DMS153 treated with DMSO at 0.1 percent for 48 hours (cell line): ENCODE results near the gene COL23A1.

Experiments
- DNase-seq: peaks from one replicate; lab custom pipeline; 2025; ENCODE audit not compliant: unreplicated experiment; lab: John Stamatoyannopoulos, UW

The COL23A1 gene

DNA sequence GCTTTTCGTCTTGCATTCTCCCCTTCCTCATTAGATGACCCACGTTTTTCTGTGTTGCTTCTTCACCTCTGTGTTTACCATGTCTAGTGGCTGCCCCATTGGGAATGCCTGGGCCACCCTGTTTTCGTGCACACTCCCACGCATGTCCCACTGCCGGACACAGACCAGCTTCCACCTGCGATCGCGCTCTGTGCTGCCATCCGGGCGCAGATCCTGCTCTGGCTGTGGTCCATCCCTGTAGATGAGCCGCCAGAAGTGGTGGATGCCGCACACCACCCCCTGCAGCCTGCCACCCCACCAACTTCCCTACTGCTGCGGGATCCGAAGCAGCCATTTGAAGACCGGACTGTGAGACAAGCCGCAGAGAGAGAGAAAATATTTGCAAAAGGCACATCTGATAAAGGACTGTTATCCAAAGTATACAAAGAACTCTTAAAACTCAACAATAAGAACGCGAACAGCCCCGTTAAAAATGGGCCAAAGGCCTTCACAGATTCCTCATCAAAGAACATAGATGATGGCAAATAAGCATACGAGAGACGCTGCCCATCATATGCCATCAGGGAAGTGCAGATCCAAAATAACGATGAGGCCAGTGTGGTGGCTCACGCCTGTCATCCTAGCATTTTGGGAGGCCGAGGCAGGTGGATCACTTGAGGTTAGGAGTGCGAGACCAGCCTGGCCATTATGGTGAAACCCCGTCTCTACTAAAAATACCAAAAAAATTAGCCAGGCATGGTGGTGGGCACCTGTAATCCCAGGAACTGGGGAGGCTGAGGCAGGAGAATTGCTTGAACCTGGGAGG lies 163.7 kb downstream of the COL23A1 start:
- no peak for DNase-seq

DNA sequence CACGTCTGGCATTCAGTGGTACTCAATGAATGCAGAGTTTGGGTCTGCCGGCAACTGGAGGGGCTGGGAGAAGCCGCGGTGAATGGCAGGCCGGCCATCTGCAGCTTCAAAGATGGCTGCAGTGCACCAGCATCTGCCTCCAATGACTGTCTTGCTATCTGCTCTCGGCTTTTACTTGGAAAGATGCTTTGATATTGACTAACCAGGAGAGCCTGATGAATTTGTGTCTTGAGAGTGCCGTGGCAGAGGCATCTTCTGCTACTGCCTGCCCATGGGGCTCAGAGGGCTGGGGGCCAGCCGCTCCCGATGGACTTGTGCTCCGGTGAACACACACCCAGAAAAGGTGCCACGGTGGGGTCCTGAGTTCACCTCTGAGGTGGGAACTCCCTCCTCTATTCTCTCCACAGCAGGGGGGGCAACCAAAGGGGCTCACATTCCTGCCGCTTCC lies 164.5 kb downstream of the COL23A1 start:
- DNase-seq, result no peak

DNA sequence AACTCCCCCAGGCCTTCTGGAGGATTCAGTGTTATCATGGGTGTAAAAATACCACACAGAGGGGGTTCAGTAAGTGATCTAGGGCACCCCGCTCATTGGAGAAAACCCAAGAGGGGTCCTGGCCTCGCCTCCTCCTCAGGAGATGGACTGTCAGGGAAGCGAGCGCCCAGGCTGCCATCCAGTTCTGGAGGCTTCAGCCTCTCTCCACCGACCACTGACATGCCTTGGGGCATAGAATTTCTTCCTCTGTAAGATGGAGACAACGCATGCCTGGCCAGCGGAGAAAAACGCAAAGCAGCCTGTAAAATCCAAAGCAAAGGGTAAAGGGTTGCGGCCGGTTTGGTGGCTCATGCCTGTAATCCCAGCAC lies 165.4 kb downstream of the COL23A1 start:
- no peak for DNase-seq

DNA sequence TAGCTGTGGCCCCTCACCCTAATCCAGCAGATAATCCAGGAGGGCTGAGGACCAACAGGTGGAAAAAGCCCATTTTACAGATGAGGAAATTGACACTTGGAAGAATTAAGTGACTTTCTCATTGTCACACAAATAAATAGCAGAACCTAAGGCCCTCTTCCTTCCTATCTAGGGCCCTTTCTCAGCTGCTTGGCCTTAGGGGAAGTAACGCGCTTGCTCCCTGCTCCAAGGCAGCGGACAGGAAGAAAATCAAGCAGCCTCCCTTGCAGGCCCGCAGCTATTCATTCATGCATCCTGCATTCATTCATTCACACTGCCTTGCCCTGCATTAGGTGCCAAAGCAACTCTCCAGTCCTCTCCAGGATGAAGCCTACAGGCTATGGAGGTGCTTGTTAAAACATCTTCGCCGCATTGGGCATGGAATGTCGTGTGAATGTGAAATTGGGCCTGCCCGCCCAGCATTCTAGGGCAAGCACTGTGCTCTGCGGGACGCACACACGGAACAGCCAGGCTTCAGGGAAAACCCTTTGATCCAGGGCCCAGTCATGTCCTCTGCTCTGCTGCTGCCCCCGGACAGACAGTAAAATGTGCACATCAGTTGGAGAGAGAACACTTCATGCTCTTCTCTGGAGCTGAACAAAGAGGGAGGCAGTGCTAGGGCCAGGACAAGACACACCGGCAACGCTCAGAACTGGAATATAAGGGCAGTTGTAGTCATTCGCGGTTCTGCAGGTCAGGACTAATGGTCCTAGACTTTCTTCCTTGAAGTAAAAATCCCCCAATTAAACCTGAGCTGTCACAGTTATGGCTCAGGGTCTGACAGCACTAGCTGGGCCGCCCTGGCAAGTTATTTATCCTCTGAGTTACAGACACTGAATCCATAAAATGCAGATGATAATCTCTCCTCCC lies 166.0 kb downstream of the COL23A1 start:
- DNase-seq, result no peak

DNA sequence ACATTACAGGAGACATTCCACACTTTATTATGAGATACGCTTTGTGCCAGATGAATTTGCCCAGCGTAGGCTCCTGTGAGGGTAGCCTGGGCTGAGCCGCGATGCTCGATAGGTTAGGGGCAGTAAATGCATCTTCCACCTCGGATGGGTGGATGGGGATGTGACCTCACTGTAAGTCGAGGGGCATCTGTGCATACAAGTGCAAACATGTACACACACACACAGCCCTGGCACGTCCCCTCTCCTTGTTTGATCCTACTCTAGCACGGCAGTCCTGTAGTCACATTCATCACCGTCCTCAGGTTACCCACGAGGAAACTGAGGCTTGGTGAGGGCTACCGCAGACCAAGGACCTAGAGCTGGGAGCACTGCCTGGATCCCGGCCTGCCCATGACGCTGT lies 166.8 kb downstream of the COL23A1 start:
- DNase-seq, result no peak

DNA sequence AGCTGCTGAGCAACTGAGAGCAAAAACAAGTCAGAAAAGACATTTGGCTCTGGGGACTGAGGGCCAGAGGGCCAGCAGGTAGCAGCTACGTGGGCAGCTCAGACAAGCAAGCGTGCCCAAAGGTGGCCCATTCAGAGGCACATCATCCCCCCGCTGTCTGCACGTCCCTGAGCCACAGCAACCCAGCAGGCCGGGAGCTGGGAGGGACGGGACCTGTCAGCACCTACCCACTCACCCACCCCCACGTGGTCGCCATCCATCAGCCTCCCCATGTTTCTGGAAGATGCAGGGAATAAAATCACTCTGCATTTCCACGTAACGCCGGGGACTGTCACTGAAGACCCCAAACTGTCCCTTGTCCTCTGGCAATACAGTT lies 167.8 kb downstream of the COL23A1 start:
- DNase-seq, result no peak

DNA sequence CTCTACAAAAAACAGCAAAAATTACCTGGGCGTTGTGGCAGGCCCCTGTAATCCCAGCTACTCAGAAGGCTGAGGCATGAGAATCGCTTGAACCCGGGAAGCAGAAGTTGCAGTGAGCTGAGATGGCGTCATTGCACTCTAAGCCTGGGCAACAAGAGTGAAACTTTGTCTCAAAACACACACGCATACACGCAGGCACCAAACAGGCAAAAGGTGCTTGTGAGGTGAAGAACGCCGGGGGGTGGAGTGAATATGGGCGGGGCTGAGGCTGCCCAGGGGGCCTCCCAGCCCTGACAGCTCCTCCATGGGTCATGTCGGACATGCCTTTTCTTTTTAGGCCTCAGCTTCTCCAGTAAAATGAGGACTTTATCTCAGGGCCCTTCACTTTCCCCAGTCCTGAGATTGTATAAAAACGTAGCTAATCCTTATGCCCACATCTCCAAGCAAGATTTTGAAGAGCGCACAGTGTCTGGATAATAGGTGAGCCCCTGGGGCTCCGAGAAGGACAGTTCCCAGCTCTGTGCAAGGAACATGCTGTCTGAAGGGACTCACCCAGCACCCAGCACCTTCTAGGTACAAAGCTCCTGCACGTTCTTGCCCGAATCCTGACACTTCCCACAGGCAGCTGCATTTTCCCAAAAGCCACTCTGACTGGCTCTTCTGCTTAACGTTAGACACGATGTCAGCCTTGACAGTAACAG lies 168.3 kb downstream of the COL23A1 start:
- DNase-seq, result no peak

DNA sequence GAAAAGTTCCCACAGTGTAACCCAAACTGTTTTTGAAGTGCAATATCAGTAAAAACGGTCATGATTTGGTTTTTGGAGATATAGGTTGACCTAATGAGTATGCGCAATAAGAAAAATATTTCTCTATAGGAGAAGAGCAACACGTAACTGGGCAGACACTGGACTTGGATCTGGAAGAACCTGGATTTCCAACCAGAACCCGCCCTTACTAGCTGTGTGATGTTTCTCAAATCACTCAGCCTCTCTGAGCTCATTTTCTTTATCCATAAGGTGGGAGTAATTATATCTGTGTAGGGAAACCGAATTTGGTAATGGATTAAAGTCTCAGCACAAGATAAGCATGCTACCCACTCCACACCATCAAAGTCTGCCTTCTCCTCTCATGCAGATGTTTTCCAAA lies 169.1 kb downstream of the COL23A1 start:
- DNase-seq, result no peak

DNA sequence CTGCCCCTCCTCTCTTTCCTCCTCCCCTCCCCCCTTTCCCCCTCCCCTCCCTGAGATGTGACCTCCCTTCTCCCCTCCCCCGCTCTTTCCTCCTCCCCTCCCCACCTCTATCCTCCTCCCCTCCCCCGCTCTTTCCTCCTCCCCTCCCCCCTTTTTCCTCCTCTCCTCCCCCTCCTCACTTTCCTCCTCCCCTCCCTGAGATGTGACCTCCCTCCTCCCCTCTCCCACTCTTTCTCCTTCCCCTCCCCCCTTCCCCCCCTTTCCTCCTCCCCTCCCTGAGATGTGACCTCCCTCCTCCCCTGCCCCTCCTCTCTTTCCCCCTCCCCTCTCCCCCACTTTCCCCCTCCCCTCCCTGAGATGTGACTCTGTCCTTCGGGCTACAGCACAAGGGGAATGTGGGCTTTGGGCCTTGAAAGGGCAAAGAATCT lies 169.8 kb downstream of the COL23A1 start:
- DNase-seq, result no peak

DNA sequence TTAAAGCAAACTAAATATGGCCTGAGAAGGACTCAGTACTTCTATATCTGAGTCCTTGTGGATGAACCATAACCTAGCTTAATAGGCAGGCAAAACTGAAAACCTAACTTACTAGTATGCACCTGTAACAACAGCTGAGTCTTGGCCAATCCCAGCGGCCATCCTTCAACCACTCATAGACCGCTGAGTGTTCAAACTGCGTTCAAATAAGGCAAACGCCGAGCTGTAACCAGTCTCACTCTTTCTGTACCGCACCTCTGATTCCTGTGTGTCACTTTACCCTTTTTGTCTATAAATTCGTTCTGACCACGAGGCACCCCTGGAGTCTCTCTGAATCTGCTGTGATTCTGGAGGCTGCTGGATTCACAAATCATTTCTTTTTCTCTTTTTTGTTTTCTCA lies 170.5 kb downstream of the COL23A1 start:
- DNase-seq, result no peak

DNA sequence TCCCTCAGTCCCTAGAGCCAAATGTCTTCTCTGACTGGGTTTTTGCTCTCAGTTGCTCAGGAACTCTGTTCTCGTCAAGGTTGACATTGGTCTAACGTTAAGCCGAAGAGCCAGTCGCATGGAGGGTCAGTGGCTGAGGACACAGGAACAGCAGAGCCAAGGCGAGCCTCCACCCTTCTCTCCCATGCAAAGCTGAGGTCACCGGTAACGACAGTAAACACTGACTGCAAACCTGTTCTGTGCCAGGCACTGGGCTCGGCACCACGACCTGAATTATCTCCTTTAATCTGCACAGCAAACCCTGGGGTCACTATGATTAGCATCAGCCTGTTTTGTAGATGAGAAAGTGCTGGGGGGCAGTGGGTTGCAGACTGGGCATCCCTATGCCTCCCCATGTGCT lies 171.0 kb downstream of the COL23A1 start:
- no peak for DNase-seq

DNA sequence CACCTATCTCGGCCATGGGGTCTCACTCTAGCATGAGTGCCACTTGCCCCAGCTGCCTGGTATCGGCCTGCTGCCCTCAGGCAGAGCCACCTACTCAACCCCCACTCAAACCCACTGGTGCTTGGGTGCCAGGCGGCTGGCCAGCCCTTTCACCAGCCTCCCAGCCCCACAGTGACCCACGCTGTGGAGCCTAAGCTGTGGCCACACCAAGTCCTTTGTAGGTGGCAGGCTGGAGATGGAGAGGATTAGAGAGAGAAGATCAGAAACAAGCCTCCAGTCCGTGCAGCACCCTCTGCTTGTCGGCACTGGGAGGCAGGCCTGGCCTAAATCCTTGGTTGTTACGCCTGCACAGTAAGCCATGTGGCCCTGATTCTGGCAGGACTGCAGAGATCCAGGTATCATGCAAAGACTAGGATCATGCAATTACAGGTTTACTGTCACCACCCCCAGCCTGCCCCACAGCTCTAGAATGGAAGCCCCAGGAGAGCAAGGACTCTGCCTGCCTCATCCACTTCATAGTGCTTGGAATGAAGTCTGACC lies 171.7 kb downstream of the COL23A1 start:
- DNase-seq, result no peak

DNA sequence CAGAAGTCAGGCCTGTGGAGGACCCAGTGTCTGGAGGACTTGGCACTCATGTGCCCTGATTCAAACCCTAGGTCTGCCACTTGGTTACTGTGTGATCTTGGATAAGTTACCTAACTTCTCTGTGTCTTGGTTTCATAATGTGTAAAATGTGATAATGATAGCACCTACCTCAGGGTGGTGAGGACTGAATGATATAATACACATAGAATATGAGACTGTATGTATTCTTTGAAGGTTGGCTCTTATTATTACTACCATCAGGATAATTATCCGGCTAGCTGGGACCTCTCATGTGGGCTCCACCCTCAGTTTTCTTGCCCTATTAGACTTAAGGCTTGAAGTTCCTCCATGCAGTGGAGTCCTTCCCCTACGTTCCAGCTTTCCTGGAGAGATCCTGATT lies 172.2 kb downstream of the COL23A1 start:
- no peak for DNase-seq

DNA sequence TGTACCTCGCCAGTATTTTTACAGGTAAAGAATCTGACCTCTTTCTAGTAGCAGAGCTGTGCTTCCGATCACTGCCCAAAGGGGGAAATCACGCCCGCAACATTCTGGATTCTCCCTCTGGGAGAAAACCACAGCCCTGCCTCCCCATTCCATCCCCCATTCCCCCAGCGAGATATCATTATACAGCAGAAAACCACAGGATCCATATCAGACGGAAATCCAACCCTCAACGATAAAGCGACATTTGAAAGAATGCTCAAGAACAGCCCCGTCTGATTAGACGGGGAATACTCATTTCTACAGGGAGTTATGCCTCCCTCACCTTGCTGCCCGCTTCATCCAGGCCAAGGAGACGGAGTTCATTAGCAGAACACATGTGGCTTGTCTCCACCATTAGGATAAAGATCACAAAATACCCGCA lies 172.8 kb downstream of the COL23A1 start:
- no peak for DNase-seq

DNA sequence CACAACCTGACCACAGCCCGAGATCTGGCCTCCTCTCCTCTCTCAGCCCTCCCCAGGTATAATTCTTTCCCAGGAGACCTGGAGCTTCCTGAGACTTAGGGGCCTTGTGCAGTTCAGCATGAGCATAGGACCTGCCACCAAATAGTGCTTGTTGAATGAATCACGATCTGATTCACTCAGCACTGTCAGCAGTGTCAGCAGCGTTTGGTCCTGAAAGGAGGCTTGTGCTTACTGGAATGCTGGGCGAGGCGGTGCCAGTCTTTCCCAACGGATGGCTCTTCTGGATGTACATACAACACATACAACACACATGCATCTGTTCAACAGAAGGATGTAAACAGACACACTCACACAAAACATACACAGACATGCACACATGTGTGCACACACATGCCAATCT lies 173.3 kb downstream of the COL23A1 start:
- no peak for DNase-seq

DNA sequence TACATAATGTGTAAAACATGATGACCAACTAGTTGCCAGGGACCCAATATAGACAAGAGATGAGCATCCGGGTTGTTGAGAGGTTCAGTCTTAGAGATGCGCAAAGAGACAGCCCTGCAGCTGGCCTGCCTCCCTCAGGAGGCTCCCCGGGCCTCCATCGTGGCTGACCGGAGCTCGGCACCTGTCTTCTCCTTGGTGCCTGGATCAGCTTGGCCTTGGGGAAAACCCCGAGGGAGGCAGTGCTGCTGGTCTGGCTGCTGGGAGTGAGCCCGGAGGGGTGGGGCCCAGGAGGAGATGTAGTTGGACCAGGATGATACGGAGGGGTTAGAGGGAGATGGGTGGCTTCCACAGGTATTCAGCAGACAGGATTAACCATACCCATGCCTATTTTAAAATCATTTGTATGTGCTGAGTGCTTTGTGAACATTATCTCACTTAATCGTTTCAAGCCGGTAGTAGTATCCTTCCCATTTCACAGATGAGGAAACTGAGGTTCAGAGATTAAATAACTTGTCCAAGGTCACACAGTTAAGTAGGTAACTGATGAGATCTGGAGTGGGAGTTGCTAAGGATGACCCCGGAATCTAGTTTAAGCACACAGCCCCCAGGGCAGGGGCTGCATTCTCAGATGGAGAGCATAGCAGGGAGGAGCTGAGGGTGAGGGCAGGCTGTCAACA lies 173.8 kb downstream of the COL23A1 start:
- DNase-seq, result no peak

DNA sequence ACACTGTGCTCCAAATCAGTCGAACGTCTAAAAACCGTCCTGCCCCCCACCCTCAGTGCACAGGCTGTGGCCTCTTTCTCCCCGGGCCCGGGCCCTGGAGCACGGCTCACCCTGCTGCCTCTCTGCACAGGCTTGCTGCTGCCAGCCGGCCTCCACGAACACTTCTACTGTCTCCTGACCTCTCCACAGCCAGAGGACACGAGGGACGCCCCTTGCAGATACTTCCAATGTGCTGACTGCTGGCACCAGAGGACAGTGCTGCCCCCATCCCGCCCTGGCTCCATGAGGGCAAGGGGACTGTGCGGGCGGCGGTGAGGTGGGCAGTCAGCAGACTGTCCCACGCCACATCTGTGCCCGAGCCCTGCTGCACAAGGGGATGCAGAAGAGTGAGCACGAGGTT lies 174.8 kb downstream of the COL23A1 start:
- DNase-seq, result no peak

DNA sequence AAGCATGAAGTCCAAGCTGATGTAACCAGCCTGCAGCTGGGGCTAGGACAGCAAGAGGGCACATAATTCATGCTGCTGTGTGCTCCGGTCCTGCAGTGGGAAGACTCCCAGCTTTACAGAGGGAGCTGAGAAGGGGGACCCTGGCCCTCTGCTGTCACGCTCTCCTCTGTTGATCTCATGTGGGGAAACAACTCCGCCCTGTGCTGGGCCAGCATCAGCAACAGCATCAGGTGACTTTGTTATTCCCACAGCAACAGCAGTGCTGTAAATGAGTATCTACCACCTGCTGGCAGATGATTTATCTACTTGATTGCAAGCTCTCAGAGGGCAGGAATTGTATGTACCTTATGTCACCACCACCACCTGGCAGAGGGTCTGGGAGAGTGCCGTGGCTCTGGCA lies 176.2 kb downstream of the COL23A1 start:
- no peak for DNase-seq

DNA sequence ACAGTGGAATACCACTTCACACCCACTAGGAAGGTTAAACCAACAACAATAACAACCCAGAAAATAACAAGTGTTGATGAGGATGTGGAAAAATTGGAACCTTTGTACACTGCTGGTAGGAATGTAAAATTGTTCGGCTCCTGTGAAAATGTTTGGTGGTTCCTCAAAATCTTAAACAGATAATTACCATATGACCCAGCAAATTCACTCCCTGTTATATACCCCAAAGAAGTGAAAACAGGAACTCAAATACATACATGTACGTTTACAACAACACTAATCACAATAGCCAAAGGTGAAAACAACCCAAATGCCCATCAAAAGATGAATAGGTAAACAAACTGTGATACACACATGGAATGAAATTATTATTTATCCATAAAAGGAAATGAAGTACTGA lies 179.1 kb downstream of the COL23A1 start:
- DNase-seq, result no peak

DNA sequence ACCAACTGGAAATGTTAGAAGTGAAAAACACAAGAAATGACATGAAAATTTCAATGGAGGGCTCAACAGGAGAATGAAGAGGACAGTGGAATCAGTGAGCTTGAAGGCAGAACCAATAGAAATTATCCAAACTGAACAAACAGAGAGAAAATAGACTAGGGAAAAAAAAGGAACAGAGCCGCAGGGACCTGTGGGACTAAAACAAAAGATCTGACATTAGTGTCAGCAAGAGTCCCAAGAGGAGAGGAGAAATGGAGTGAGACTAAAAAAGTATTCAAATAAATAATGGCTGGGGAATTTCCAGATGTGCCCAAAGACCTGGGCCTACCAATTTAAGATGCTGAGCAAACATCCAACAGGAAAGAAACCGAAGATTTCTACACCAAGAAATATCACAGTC lies 182.5 kb downstream of the COL23A1 start:
- no peak for DNase-seq

DNA sequence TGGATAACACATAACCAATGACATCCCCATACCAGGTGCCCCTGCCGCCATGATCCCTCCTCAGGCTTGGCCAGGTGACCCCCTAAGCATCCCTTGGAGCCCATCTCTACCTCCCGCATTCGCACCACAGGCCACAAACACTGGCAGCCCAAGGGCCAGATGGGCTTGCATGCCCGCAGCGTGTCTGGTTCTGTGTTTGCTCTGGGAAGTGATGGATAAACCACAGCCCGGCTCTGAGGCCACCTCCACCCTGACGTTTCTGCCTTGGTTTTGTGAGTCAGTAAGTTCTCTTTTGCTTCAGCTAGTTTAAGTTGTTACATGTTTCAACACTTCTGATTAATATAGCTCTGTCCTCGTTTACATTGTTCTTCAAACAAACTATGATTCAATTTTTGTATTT lies 185.2 kb downstream of the COL23A1 start:
- DNase-seq, result no peak
